ENCODE measurements around the gene DCAF17. TPM values are rescaled to one million over a fixed set of nuclear protein-coding genes. Genes with fewer than 3 reads are reported as not detected.

Gene DCAF17
- polyA plus RNA-seq, 1 donor: 21.8 TPM

GRCh38 chr2:171512014-171512413, 78.0 kb downstream of the DCAF17 start:
- no peaks in the 10 kb centered on the region for H3K36me3 ChIP-seq (ENCODE audit: control insufficient read depth, insufficient read depth, low read length)
- H3K4me1 ChIP-seq (ENCODE audit: control insufficient read depth, insufficient read depth, low read length): no peaks in the 10 kb centered on the region
- no peak overlapping the region for H3K4me3 ChIP-seq (ENCODE audit: low read length)
- DNase-seq: no peak
- peaks cover 6% of the 10 kb centered on the region for H3K27me3 ChIP-seq (ENCODE audit: control insufficient read depth, insufficient read depth, low read length)
- H3K27ac ChIP-seq (ENCODE audit: low read length): no peak overlapping the region
- no peaks in the 10 kb centered on the region for H3K9me3 ChIP-seq (ENCODE audit: control insufficient read depth, low read depth, low read length)
- WGBS (ENCODE audit: insufficient coverage, low lambda C conversion rate): no CpG with 5 or more reads among the region's 2 CpGs

GRCh38 chr2:171512683-171513195, 78.7 kb downstream of the DCAF17 start:
- Histone ChIP-seq H3K9me3 (ENCODE audit: control insufficient read depth, low read depth, low read length) (no peaks in the 10 kb centered on the region), H3K27ac (ENCODE audit: low read length) (no peak overlapping the region), H3K4me3 (ENCODE audit: low read length) (no peak overlapping the region), H3K27me3 (ENCODE audit: control insufficient read depth, insufficient read depth, low read length) (peaks cover 6% of the 10 kb centered on the region), H3K4me1 (ENCODE audit: control insufficient read depth, insufficient read depth, low read length) (no peaks in the 10 kb centered on the region), H3K36me3 (ENCODE audit: control insufficient read depth, insufficient read depth, low read length) (no peaks in the 10 kb centered on the region)
- DNase-seq: no peak
- WGBS (ENCODE audit: insufficient coverage, low lambda C conversion rate): no CpG with 5 or more reads among the region's 1 CpG

- H3K4me3 ChIP-seq (ENCODE audit: low read length): no peak overlapping the region
- DNase-seq: no peak
- peaks cover 6% of the 10 kb centered on the region for H3K27me3 ChIP-seq (ENCODE audit: control insufficient read depth, insufficient read depth, low read length)
- no CpG with 5 or more reads among the region's 3 CpGs for WGBS (ENCODE audit: insufficient coverage, low lambda C conversion rate)
- no peak overlapping the region for H3K27ac ChIP-seq (ENCODE audit: low read length)
- H3K9me3 ChIP-seq (ENCODE audit: control insufficient read depth, low read depth, low read length): no peaks in the 10 kb centered on the region
- H3K36me3 ChIP-seq (ENCODE audit: control insufficient read depth, insufficient read depth, low read length): no peaks in the 10 kb centered on the region
- H3K4me1 ChIP-seq (ENCODE audit: control insufficient read depth, insufficient read depth, low read length): no peaks in the 10 kb centered on the region
These were observed 79.7 kb downstream of the DCAF17 start for GRCh38 chr2:171513719-171514160.

GRCh38 chr2:171514908-171515582, 81.0 kb downstream of the DCAF17 start:
- Histone ChIP-seq H3K4me3 (ENCODE audit: low read length) (no peak overlapping the region), H3K27me3 (ENCODE audit: control insufficient read depth, insufficient read depth, low read length) (peaks cover 15% of the 10 kb centered on the region), H3K9me3 (ENCODE audit: control insufficient read depth, low read depth, low read length) (no peaks in the 10 kb centered on the region), H3K27ac (ENCODE audit: low read length) (no peak overlapping the region), H3K4me1 (ENCODE audit: control insufficient read depth, insufficient read depth, low read length) (no peaks in the 10 kb centered on the region), H3K36me3 (ENCODE audit: control insufficient read depth, insufficient read depth, low read length) (no peaks in the 10 kb centered on the region)
- WGBS (ENCODE audit: insufficient coverage, low lambda C conversion rate): no CpG with 5 or more reads among the region's 3 CpGs
- DNase-seq: no peak

- Histone ChIP-seq H3K4me1 (ENCODE audit: control insufficient read depth, insufficient read depth, low read length) (no peaks in the 10 kb centered on the region), H3K27me3 (ENCODE audit: control insufficient read depth, insufficient read depth, low read length) (peaks cover 21% of the 10 kb centered on the region), H3K27ac (ENCODE audit: low read length) (no peak overlapping the region), H3K36me3 (ENCODE audit: control insufficient read depth, insufficient read depth, low read length) (no peaks in the 10 kb centered on the region), H3K4me3 (ENCODE audit: low read length) (no peak overlapping the region), H3K9me3 (ENCODE audit: control insufficient read depth, low read depth, low read length) (no peaks in the 10 kb centered on the region)
- DNase-seq: no peak
- WGBS (ENCODE audit: insufficient coverage, low lambda C conversion rate): 86% methylated on average over 1 of the region's 6 CpGs
These were observed 81.8 kb downstream of the DCAF17 start for GRCh38 chr2:171515672-171516298.

GRCh38 chr2:171516793-171517192, 82.8 kb downstream of the DCAF17 start:
- WGBS (ENCODE audit: insufficient coverage, low lambda C conversion rate): no CpG with 5 or more reads among the region's 5 CpGs
- no peak overlapping the region for H3K27ac ChIP-seq (ENCODE audit: low read length)
- no peak overlapping the region for H3K4me3 ChIP-seq (ENCODE audit: low read length)
- H3K4me1 ChIP-seq (ENCODE audit: control insufficient read depth, insufficient read depth, low read length): peaks cover 3% of the 10 kb centered on the region
- H3K9me3 ChIP-seq (ENCODE audit: control insufficient read depth, low read depth, low read length): no peaks in the 10 kb centered on the region
- no peaks in the 10 kb centered on the region for H3K36me3 ChIP-seq (ENCODE audit: control insufficient read depth, insufficient read depth, low read length)
- H3K27me3 ChIP-seq (ENCODE audit: control insufficient read depth, insufficient read depth, low read length): peaks cover 31% of the 10 kb centered on the region
- DNase-seq: no peak

GRCh38 chr2:171520471-171520870, 86.4 kb downstream of the DCAF17 start:
- H3K9me3 ChIP-seq (ENCODE audit: control insufficient read depth, low read depth, low read length): no peaks in the 10 kb centered on the region
- no peak overlapping the region for H3K4me3 ChIP-seq (ENCODE audit: low read length)
- H3K27me3 ChIP-seq (ENCODE audit: control insufficient read depth, insufficient read depth, low read length): peaks cover 60% of the 10 kb centered on the region
- WGBS (ENCODE audit: insufficient coverage, low lambda C conversion rate): no CpG with 5 or more reads among the region's 5 CpGs
- H3K27ac ChIP-seq (ENCODE audit: low read length): no peak overlapping the region
- H3K36me3 ChIP-seq (ENCODE audit: control insufficient read depth, insufficient read depth, low read length): no peaks in the 10 kb centered on the region
- peaks cover 14% of the 10 kb centered on the region for H3K4me1 ChIP-seq (ENCODE audit: control insufficient read depth, insufficient read depth, low read length)
- DNase-seq: no peak

GRCh38 chr2:171521361-171522051, 87.5 kb downstream of the DCAF17 start:
- no peak for DNase-seq
- Histone ChIP-seq H3K27me3 (ENCODE audit: control insufficient read depth, insufficient read depth, low read length) (peaks cover 58% of the 10 kb centered on the region), H3K4me1 (ENCODE audit: control insufficient read depth, insufficient read depth, low read length) (peaks cover 14% of the 10 kb centered on the region), H3K9me3 (ENCODE audit: control insufficient read depth, low read depth, low read length) (no peaks in the 10 kb centered on the region), H3K4me3 (ENCODE audit: low read length) (peak overlapping the region; percentile 69), H3K27ac (ENCODE audit: low read length) (peak overlapping the region; percentile 62), H3K36me3 (ENCODE audit: control insufficient read depth, insufficient read depth, low read length) (no peaks in the 10 kb centered on the region)
- WGBS (ENCODE audit: insufficient coverage, low lambda C conversion rate): 73% methylated on average over 2 of the region's 5 CpGs

GRCh38 chr2:171522052-171522787, 88.2 kb downstream of the DCAF17 start, which contains the start of gene CYBRD1:
TSS of gene CYBRD1 (plus strand) at chr2:171522474. CDS start at chr2:171522546, 72 bp downstream.
- Histone ChIP-seq H3K27me3 (ENCODE audit: control insufficient read depth, insufficient read depth, low read length) (peaks cover 55% of the 10 kb centered on the region), H3K4me3 (ENCODE audit: low read length) (peak within 1 kb of the TSS; percentile 69), H3K27ac (ENCODE audit: low read length) (peak within 1 kb of the TSS; percentile 62), H3K36me3 (ENCODE audit: control insufficient read depth, insufficient read depth, low read length) (no peaks in the 10 kb centered on the region), H3K4me1 (ENCODE audit: control insufficient read depth, insufficient read depth, low read length) (peaks cover 14% of the 10 kb centered on the region), H3K9me3 (ENCODE audit: control insufficient read depth, low read depth, low read length) (no peaks in the 10 kb centered on the region)
- WGBS (ENCODE audit: insufficient coverage, low lambda C conversion rate): no CpG with 5 or more reads among the region's 45 CpGs
- peak; percentile 23 to 57 for DNase-seq

- no peaks in the 10 kb centered on the region for H3K36me3 ChIP-seq (ENCODE audit: control insufficient read depth, insufficient read depth, low read length)
- H3K27ac ChIP-seq (ENCODE audit: low read length): peak overlapping the region; percentile 62
- H3K4me3 ChIP-seq (ENCODE audit: low read length): peak overlapping the region; percentile 69
- no peaks in the 10 kb centered on the region for H3K9me3 ChIP-seq (ENCODE audit: control insufficient read depth, low read depth, low read length)
- WGBS (ENCODE audit: insufficient coverage, low lambda C conversion rate): no CpG with 5 or more reads among the region's 29 CpGs
- DNase-seq: peak in 1 of 2 donors; percentile 22
- H3K4me1 ChIP-seq (ENCODE audit: control insufficient read depth, insufficient read depth, low read length): peaks cover 14% of the 10 kb centered on the region
- peaks cover 55% of the 10 kb centered on the region for H3K27me3 ChIP-seq (ENCODE audit: control insufficient read depth, insufficient read depth, low read length)
These were observed 88.7 kb downstream of the DCAF17 start for GRCh38 chr2:171522788-171523087.
